ENCODE results near the gene TCF4.

Gene TCF4

GRCh38 chr18:55189972-55190371, 398.0 kb downstream of the TCF4 start:
- H3K36me3 ChIP-seq = no peaks in the 10 kb centered on the region
- no peaks in the 10 kb centered on the region for H3K27me3 ChIP-seq (ENCODE audit: insufficient read depth, low read depth, severe bottlenecking)
- H3K27ac ChIP-seq = no peak overlapping the region
- peaks cover 3% of the 10 kb centered on the region for H3K9me3 ChIP-seq (ENCODE audit: severe bottlenecking)
- peak; percentile 26 for DNase-seq
- no peak overlapping the region for H3K4me3 ChIP-seq (ENCODE audit: low read depth, low read length)
- TF ChIP-seq CTCF (IDR thresholded peaks at IDR 0.05; ENCODE audit: low read depth, low read length) = no peak

GRCh38 chr18:55186588-55186987, 401.4 kb downstream of the TCF4 start:
- no peak overlapping the region for H3K27ac ChIP-seq
- no peak for DNase-seq

GRCh38 chr18:55185391-55185790, 402.6 kb downstream of the TCF4 start:
- DNase-seq = no peak
- no peak overlapping the region for H3K27ac ChIP-seq
- no peaks in the 10 kb centered on the region for H3K27me3 ChIP-seq (ENCODE audit: insufficient read depth, low read depth, severe bottlenecking)
- TF ChIP-seq CTCF (IDR thresholded peaks at IDR 0.05; ENCODE audit: low read depth, low read length) = no peak
- H3K36me3 ChIP-seq = no peaks in the 10 kb centered on the region
- no peaks in the 10 kb centered on the region for H3K9me3 ChIP-seq (ENCODE audit: severe bottlenecking)
- no peak overlapping the region for H3K4me3 ChIP-seq (ENCODE audit: low read depth, low read length)

More at GRCh38 chr18:55186588-55186987, 401.4 kb downstream of the TCF4 start:
- no peaks in the 10 kb centered on the region for H3K27me3 ChIP-seq (ENCODE audit: insufficient read depth, low read depth, severe bottlenecking)
- H3K4me3 ChIP-seq (ENCODE audit: low read depth, low read length) = no peak overlapping the region
- TF ChIP-seq CTCF (IDR thresholded peaks at IDR 0.05; ENCODE audit: low read depth, low read length) = no peak
- H3K36me3 ChIP-seq = no peaks in the 10 kb centered on the region
- H3K9me3 ChIP-seq (ENCODE audit: severe bottlenecking) = no peaks in the 10 kb centered on the region

GRCh38 chr18:55179835-55180234, 408.2 kb downstream of the TCF4 start:
- H3K9me3 ChIP-seq (ENCODE audit: severe bottlenecking) = no peaks in the 10 kb centered on the region
- no peak for TF ChIP-seq CTCF (IDR thresholded peaks at IDR 0.05; ENCODE audit: low read depth, low read length)
- no peaks in the 10 kb centered on the region for H3K36me3 ChIP-seq
- no peak for DNase-seq
- H3K27me3 ChIP-seq (ENCODE audit: insufficient read depth, low read depth, severe bottlenecking) = no peaks in the 10 kb centered on the region
- no peak overlapping the region for H3K27ac ChIP-seq
- H3K4me3 ChIP-seq (ENCODE audit: low read depth, low read length) = no peak overlapping the region

- H3K9me3 ChIP-seq (ENCODE audit: severe bottlenecking) = no peaks in the 10 kb centered on the region
- no peak for DNase-seq
- H3K27me3 ChIP-seq (ENCODE audit: insufficient read depth, low read depth, severe bottlenecking) = no peaks in the 10 kb centered on the region
- TF ChIP-seq CTCF (IDR thresholded peaks at IDR 0.05; ENCODE audit: low read depth, low read length) = no peak
- no peak overlapping the region for H3K27ac ChIP-seq
- no peaks in the 10 kb centered on the region for H3K36me3 ChIP-seq
- H3K4me3 ChIP-seq (ENCODE audit: low read depth, low read length) = no peak overlapping the region
Observed at GRCh38 chr18:55179425-55179824, 408.6 kb downstream of the TCF4 start.

- no peak for TF ChIP-seq CTCF (IDR thresholded peaks at IDR 0.05; ENCODE audit: low read depth, low read length)
- Histone ChIP-seq H3K27ac (no peak overlapping the region), H3K9me3 (ENCODE audit: severe bottlenecking) (no peaks in the 10 kb centered on the region), H3K4me3 (ENCODE audit: low read depth, low read length) (no peak overlapping the region), H3K27me3 (ENCODE audit: insufficient read depth, low read depth, severe bottlenecking) (no peaks in the 10 kb centered on the region), H3K36me3 (no peaks in the 10 kb centered on the region)
- no peak for DNase-seq
Observed at GRCh38 chr18:55173291-55173690, 414.7 kb downstream of the TCF4 start.
